Liver (tissue), 9 donors: Measurements from ENCODE around the gene DMAC1. TPM values are rescaled to one million over a fixed set of nuclear protein-coding genes. Genes with fewer than 3 reads are reported as not detected.

ENCODE experiments used
- DNase-seq: peaks from one replicate; pipeline ENCODE4 v3.0.0-alpha.2; 2017; ENCODE audit warnings: low spot score
- H3K27ac ChIP-seq, 2 donors: one replicate each; pipeline ENCODE4 v1.7.0; 2013; ENCODE audit warnings: inconsistent platforms in 2 of 2, low read length in 2 of 2, control low read depth in 1 of 2, low read depth in 1 of 2, mild to moderate bottlenecking in 1 of 2
- H3K27me3 ChIP-seq, 4 donors: one replicate each; pipeline versions ENCODE4 v1.6.1 to v1.7.0; 2013; ENCODE audit warnings: low read length in 3 of 4, inconsistent platforms in 1 of 4, mild to moderate bottlenecking in 1 of 4, moderate library complexity in 1 of 4; ENCODE audit not compliant: control insufficient read depth in 4 of 4, insufficient read depth in 4 of 4
- H3K36me3 ChIP-seq, 4 donors: one replicate each; pipeline versions ENCODE4 v1.6.1 to v1.7.0; 2013; ENCODE audit warnings: low read length in 3 of 4, mild to moderate bottlenecking in 3 of 4, low read depth in 1 of 4, moderate library complexity in 1 of 4; ENCODE audit not compliant: control insufficient read depth in 4 of 4, insufficient read depth in 3 of 4
- H3K4me1 ChIP-seq, 4 donors: one replicate each; pipeline versions ENCODE4 v1.6.1 to v1.7.0; 2013; ENCODE audit warnings: low read length in 3 of 4, mild to moderate bottlenecking in 3 of 4, moderate library complexity in 1 of 4; ENCODE audit not compliant: control insufficient read depth in 4 of 4, insufficient read depth in 4 of 4
- H3K4me3 ChIP-seq, 3 donors: one replicate each; pipeline versions ENCODE4 v1.6.1 to v1.7.0; 2013; ENCODE audit warnings: low read length in 3 of 3, control low read depth in 1 of 3, low read depth in 1 of 3, mild to moderate bottlenecking in 1 of 3
- H3K9ac ChIP-seq, 2 donors: one replicate each; pipeline ENCODE4 v1.7.0; 2013; ENCODE audit warnings: low read length in 2 of 2, mild to moderate bottlenecking in 2 of 2, moderate library complexity in 2 of 2, control low read depth in 1 of 2, low read depth in 1 of 2
- H3K9me3 ChIP-seq, 4 donors: one replicate each; pipeline versions ENCODE4 v1.6.1 to v1.7.0; 2013; ENCODE audit warnings: low read length in 3 of 4; ENCODE audit not compliant: control insufficient read depth in 4 of 4
- ATF3 ChIP-seq: IDR thresholded peaks from 2 replicates; pipeline ENCODE4 v1.6.1; 2016; ENCODE audit warnings: antibody characterized with exemption
- CTCF ChIP-seq: fragments of 150-350 bp; IDR thresholded peaks from 2 replicates; pipeline ENCODE4 v1.5.1; 2017; ENCODE audit warnings: improper control_type of control experiment, low read depth, low read length; ENCODE audit not compliant: missing input control
- EGR1 ChIP-seq, 2 donors: IDR thresholded peaks; 2 replicates each; pipeline ENCODE4 v1.6.1; 2016 to 2018; ENCODE audit warnings: antibody characterized with exemption in 2 of 2, low read depth in 2 of 2
- FOXA1 ChIP-seq: IDR thresholded peaks from 2 replicates; pipeline ENCODE4 v1.6.1; 2016; ENCODE audit warnings: antibody characterized with exemption
- FOXA2 ChIP-seq: IDR thresholded peaks from 2 replicates; pipeline ENCODE4 v1.6.1; 2016; ENCODE audit warnings: antibody characterized with exemption
- GABPA ChIP-seq, 2 donors: IDR thresholded peaks in 1 of 2; conservative IDR thresholded peaks in 1 of 2; 2 replicates each; pipeline ENCODE4 v1.6.1; 2016; ENCODE audit warnings: antibody characterized with exemption in 2 of 2, mild to moderate bottlenecking in 1 of 2, moderate library complexity in 1 of 2
- HNF4A ChIP-seq, 2 donors: conservative IDR thresholded peaks; 2 replicates each; pipeline ENCODE4 v1.6.1; 2016; ENCODE audit warnings: antibody characterized with exemption in 2 of 2, mild to moderate bottlenecking in 2 of 2
- HNF4G ChIP-seq: IDR thresholded peaks from 2 replicates; pipeline ENCODE4 v1.6.1; 2016; ENCODE audit warnings: antibody characterized with exemption
- JUND ChIP-seq, 2 donors: IDR thresholded peaks; 2 replicates each; pipeline ENCODE4 v1.6.1; 2016; ENCODE audit warnings: antibody characterized with exemption in 2 of 2
- NR2F2 ChIP-seq: IDR thresholded peaks from 2 replicates; pipeline ENCODE4 v1.6.1; 2016; ENCODE audit warnings: antibody characterized with exemption
- RAD21 ChIP-seq, 2 donors: IDR thresholded peaks; 2 replicates each; pipeline ENCODE4 v1.6.1; 2016; ENCODE audit warnings: antibody characterized with exemption in 2 of 2, mild to moderate bottlenecking in 2 of 2
- RXRA ChIP-seq, 2 donors: IDR thresholded peaks; 2 replicates each; pipeline ENCODE4 v1.6.1; 2017 to 2018; ENCODE audit warnings: antibody characterized with exemption in 2 of 2, mild to moderate bottlenecking in 1 of 2
- SP1 ChIP-seq: IDR thresholded peaks from 2 replicates; pipeline ENCODE4 v1.6.1; 2018; ENCODE audit warnings: antibody characterized with exemption, mild to moderate bottlenecking
- TAF1 ChIP-seq: conservative IDR thresholded peaks from 2 replicates; pipeline ENCODE4 v1.6.1; 2016; ENCODE audit warnings: antibody characterized with exemption, mild to moderate bottlenecking
- YY1 ChIP-seq: IDR thresholded peaks from 2 replicates; pipeline ENCODE4 v1.6.1; 2016; ENCODE audit warnings: antibody characterized with exemption, mild to moderate bottlenecking
- WGBS: extraction: QIAGEN DNeasy Blood & Tissue Kit; methylation state at CpG from one replicate; pipeline ENCODE4 v1.1.7; 2013; 5-methylcytosine and 5-hydroxymethylcytosine counted together
- polyA plus RNA-seq, 2 donors: library from polyadenylated mRNA; stranded (reverse) in 1 of 2; unstranded in 1 of 2; fragments of 200-250 nt in 1 of 2; fragments of >200 nt in 1 of 2; fragmentation: Nextera tagmentation in 1 of 2; extraction: Ambion mirVana in 1 of 2; gene quantifications; one replicate each; pipeline versions ENCODE4 v1.2.1 to v1.2.3, GENCODE V29; 2013 to 2015
- total RNA-seq, 2 donors: library from RNA; depleted of rRNA; stranded (reverse); fragments of >200 nt; gene quantifications; one replicate each; pipeline ENCODE4 v1.2.3, GENCODE V29; 2014
- TF ChIP-seq, protein P1 (sequence below): IDR thresholded peaks from 2 replicates; pipeline ENCODE4 v1.6.1; 2016; ENCODE audit warnings: antibody characterized with exemption
- TF ChIP-seq, protein P2 (sequence below): IDR thresholded peaks from 2 replicates; pipeline ENCODE4 v1.6.1; 2016; ENCODE audit warnings: antibody characterized with exemption, mild to moderate bottlenecking
- TF ChIP-seq, protein P3 (sequence below): IDR thresholded peaks from 2 replicates; pipeline ENCODE4 v1.6.1; 2016; ENCODE audit warnings: antibody characterized with exemption
- donor health status: healthy.
- donor health status: healthy.
- donor health status: healthy.
- donor health status: healthy.
- donor health status: healthy.

DMAC1 gene
- total and polyA plus RNA-seq, 4 donors = 4.4 to 53.0 (median 9.0) TPM

DNA sequence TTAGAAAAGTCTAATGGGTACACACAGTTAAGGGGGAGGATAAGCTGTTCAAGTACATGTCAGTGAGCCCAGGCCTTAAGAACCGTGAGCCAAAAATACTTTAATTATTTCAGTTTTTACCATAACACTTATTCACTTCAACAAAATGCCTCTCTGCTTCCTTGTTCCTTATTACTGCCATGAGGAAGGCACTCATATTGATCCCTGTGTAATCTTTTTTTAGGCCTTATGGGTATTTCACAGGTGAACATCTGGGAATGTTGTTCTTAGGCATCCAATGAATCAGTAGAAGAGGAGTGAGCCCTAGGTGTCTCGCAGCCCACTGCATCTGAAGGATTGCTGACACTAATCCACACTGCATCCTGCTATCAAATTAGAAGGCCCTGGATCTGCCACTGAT is 13.5 kb upstream of the DMAC1 start:
- WGBS = 84% methylated on average over 2 of the region's 2 CpGs
- no peak overlapping the region for H3K9ac ChIP-seq
- H3K36me3 ChIP-seq = no peaks in the 10 kb centered on the region
- H3K27ac ChIP-seq = no peak overlapping the region
- no peaks in the 10 kb centered on the region for H3K9me3 ChIP-seq
- no peak overlapping the region for H3K4me3 ChIP-seq
- no peaks in the 10 kb centered on the region for H3K4me1 ChIP-seq
- TF ChIP-seq CTCF = no peak
- TF ChIP-seq ATF3 = no peak
- TF ChIP-seq RAD21 (IDR thresholded peaks at IDR 0.05) = no peak
- TF ChIP-seq FOXA1 = no peak
- no peak for TF ChIP-seq YY1
- TF ChIP-seq FOXA2 = no peak
- TF ChIP-seq HNF4G = no peak
- no peak for TF ChIP-seq SP1
- TF ChIP-seq TAF1 = no peak
- no peak for TF ChIP-seq JUND (IDR thresholded peaks at IDR 0.05)
- no peak for TF ChIP-seq RXRA (IDR thresholded peaks at IDR 0.05)
- TF ChIP-seq GABPA (IDR thresholded peaks at IDR 0.05 in 1 of 2, conservative IDR thresholded peaks at IDR 0.05 in 1 of 2) = no peak
- no peak for TF ChIP-seq EGR1 (IDR thresholded peaks at IDR 0.05; ENCODE audit: low read depth in 2 of 2)
- TF ChIP-seq, protein P1, sequence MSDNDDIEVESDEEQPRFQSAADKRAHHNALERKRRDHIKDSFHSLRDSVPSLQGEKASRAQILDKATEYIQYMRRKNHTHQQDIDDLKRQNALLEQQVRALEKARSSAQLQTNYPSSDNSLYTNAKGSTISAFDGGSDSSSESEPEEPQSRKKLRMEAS = no peak
- no peak for TF ChIP-seq NR2F2
- TF ChIP-seq, protein P2, sequence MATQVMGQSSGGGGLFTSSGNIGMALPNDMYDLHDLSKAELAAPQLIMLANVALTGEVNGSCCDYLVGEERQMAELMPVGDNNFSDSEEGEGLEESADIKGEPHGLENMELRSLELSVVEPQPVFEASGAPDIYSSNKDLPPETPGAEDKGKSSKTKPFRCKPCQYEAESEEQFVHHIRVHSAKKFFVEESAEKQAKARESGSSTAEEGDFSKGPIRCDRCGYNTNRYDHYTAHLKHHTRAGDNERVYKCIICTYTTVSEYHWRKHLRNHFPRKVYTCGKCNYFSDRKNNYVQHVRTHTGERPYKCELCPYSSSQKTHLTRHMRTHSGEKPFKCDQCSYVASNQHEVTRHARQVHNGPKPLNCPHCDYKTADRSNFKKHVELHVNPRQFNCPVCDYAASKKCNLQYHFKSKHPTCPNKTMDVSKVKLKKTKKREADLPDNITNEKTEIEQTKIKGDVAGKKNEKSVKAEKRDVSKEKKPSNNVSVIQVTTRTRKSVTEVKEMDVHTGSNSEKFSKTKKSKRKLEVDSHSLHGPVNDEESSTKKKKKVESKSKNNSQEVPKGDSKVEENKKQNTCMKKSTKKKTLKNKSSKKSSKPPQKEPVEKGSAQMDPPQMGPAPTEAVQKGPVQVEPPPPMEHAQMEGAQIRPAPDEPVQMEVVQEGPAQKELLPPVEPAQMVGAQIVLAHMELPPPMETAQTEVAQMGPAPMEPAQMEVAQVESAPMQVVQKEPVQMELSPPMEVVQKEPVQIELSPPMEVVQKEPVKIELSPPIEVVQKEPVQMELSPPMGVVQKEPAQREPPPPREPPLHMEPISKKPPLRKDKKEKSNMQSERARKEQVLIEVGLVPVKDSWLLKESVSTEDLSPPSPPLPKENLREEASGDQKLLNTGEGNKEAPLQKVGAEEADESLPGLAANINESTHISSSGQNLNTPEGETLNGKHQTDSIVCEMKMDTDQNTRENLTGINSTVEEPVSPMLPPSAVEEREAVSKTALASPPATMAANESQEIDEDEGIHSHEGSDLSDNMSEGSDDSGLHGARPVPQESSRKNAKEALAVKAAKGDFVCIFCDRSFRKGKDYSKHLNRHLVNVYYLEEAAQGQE = no peak
- no peak for TF ChIP-seq HNF4A (conservative IDR thresholded peaks at IDR 0.05)
- TF ChIP-seq, protein P3, sequence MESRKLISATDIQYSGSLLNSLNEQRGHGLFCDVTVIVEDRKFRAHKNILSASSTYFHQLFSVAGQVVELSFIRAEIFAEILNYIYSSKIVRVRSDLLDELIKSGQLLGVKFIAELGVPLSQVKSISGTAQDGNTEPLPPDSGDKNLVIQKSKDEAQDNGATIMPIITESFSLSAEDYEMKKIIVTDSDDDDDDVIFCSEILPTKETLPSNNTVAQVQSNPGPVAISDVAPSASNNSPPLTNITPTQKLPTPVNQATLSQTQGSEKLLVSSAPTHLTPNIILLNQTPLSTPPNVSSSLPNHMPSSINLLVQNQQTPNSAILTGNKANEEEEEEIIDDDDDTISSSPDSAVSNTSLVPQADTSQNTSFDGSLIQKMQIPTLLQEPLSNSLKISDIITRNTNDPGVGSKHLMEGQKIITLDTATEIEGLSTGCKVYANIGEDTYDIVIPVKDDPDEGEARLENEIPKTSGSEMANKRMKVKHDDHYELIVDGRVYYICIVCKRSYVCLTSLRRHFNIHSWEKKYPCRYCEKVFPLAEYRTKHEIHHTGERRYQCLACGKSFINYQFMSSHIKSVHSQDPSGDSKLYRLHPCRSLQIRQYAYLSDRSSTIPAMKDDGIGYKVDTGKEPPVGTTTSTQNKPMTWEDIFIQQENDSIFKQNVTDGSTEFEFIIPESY = no peak
- no peak for DNase-seq
- H3K27me3 ChIP-seq = no peaks in the 10 kb centered on the region
